ENCODE results near the gene RNF5.

- TF ChIP-seq ZNF274 (IDR thresholded peaks at IDR 0.05; ENCODE audit: low read depth, low read length) = no peak
- TF ChIP-seq YY1 (IDR thresholded peaks at IDR 0.05; ENCODE audit: insufficient read depth, insufficient read length) = no peak
- TF ChIP-seq SUZ12 (IDR thresholded peaks at IDR 0.05; ENCODE audit: extremely low read depth, insufficient read depth, insufficient read length) = no peak
Measured at GRCh38 chr6:32173051-32173727, 5.0 kb upstream of the RNF5 start.

Measured in NT2/D1 (cell line).